Cardiac muscle cell (in vitro differentiated cells and primary cell): ENCODE data around the gene BTNL9. TPM values are rescaled to one million over a fixed set of nuclear protein-coding genes. Genes with fewer than 3 reads are reported as not detected.

ENCODE experiments used
- DNase-seq, 2 donors: peaks; one replicate each; pipeline versions ENCODE4 v3.0.0 to v3.0.0-alpha.2; 2010 to 2017; ENCODE audit warnings: low read depth in 1 of 2, low spot score in 1 of 2
- H3K27ac ChIP-seq: fragments of 200-600 bp; sonication (generic); 2 replicates; pipeline ENCODE4 v1.5.1; 2016
- H3K27me3 ChIP-seq: fragments of 200-600 bp; sonication (generic); 2 replicates; pipeline ENCODE4 v1.6.0; 2016; ENCODE audit warnings: control low read depth
- H3K36me3 ChIP-seq: fragments of 200-600 bp; sonication (generic); 2 replicates; pipeline ENCODE4 v1.5.1; 2016; ENCODE audit warnings: control low read depth
- H3K4me1 ChIP-seq: fragments of 200-600 bp; sonication (generic); 2 replicates; pipeline ENCODE4 v1.8.1; 2017; ENCODE audit warnings: low read depth, mild to moderate bottlenecking, mixed run types
- H3K4me3 ChIP-seq: fragments of 200-600 bp; sonication (generic); 2 replicates; pipeline ENCODE4 v1.5.1; 2016; ENCODE audit warnings: mild to moderate bottlenecking
- H3K9me3 ChIP-seq: fragments of 200-600 bp; sonication (generic); 2 replicates; pipeline ENCODE4 v1.5.1; 2017; ENCODE audit warnings: low read depth, mild to moderate bottlenecking, control low read depth
- CTCF ChIP-seq: IDR thresholded peaks from 2 replicates; pipeline ENCODE4 v1.5.1; 2012; ENCODE audit warnings: low read depth, mild to moderate bottlenecking, low read length
- polyA plus RNA-seq: library from polyadenylated mRNA; unstranded; fragments of >200 nt; fragmentation: Nextera tagmentation; extraction: Ambion mirVana; gene quantifications from 2 replicates; pipeline ENCODE4 v1.2.1, GENCODE V29; 2016
- total RNA-seq: library from RNA; depleted of rRNA; stranded (reverse); fragments of >200 nt; gene quantifications from 2 replicates; pipeline ENCODE4 v1.2.3, GENCODE V29; 2016

Gene BTNL9
- total and polyA plus RNA-seq, 2 experiments from 2014 or later: not detected

- no peak for TF ChIP-seq CTCF
- Histone ChIP-seq H3K27me3 (no peaks in the 10 kb centered on the region), H3K9me3 (no peaks in the 10 kb centered on the region), H3K4me1 (no peaks in the 10 kb centered on the region), H3K4me3 (no peak overlapping the region), H3K27ac (no peak overlapping the region), H3K36me3 (no peaks in the 10 kb centered on the region)
- DNase-seq: no peak
Measured at GRCh38 chr5:181041043-181041442, 977 bp downstream of the BTNL9 start.

- H3K9me3 ChIP-seq: no peaks in the 10 kb centered on the region
- TF ChIP-seq CTCF: no peak
- no peaks in the 10 kb centered on the region for H3K27me3 ChIP-seq
- no peak for DNase-seq
- H3K27ac ChIP-seq: no peak overlapping the region
- no peaks in the 10 kb centered on the region for H3K36me3 ChIP-seq
- no peaks in the 10 kb centered on the region for H3K4me1 ChIP-seq
- H3K4me3 ChIP-seq: no peak overlapping the region
Measured at GRCh38 chr5:181042036-181042713, 2.1 kb downstream of the BTNL9 start.

GRCh38 chr5:181042722-181043121, 2.7 kb downstream of the BTNL9 start:
- no peaks in the 10 kb centered on the region for H3K36me3 ChIP-seq
- no peaks in the 10 kb centered on the region for H3K27me3 ChIP-seq
- no peak overlapping the region for H3K4me3 ChIP-seq
- no peak for DNase-seq
- no peak for TF ChIP-seq CTCF
- H3K9me3 ChIP-seq: no peaks in the 10 kb centered on the region
- H3K27ac ChIP-seq: no peak overlapping the region
- no peaks in the 10 kb centered on the region for H3K4me1 ChIP-seq

GRCh38 chr5:181043285-181044092, 3.4 kb downstream of the BTNL9 start:
- no peak for DNase-seq
- no peaks in the 10 kb centered on the region for H3K27me3 ChIP-seq

GRCh38 chr5:181044093-181044599, 4.1 kb downstream of the BTNL9 start:
- H3K27ac ChIP-seq: no peak overlapping the region
- no peak for DNase-seq
- no peak overlapping the region for H3K4me3 ChIP-seq
- H3K27me3 ChIP-seq: no peaks in the 10 kb centered on the region
- H3K9me3 ChIP-seq: no peaks in the 10 kb centered on the region
- no peaks in the 10 kb centered on the region for H3K36me3 ChIP-seq
- no peak for TF ChIP-seq CTCF
- H3K4me1 ChIP-seq: no peaks in the 10 kb centered on the region

More at GRCh38 chr5:181043285-181044092, 3.4 kb downstream of the BTNL9 start:
- no peaks in the 10 kb centered on the region for H3K4me1 ChIP-seq
- no peaks in the 10 kb centered on the region for H3K9me3 ChIP-seq
- H3K36me3 ChIP-seq: no peaks in the 10 kb centered on the region
- TF ChIP-seq CTCF: no peak
- no peak overlapping the region for H3K27ac ChIP-seq
- no peak overlapping the region for H3K4me3 ChIP-seq
